ENCODE measurements around the gene STK33. TPM values are rescaled to one million over a fixed set of nuclear protein-coding genes. Genes with fewer than 3 reads are reported as not detected.

Gene STK33
- total RNA-seq, 3 donors from 2014 or later: 0.90 to 15.1 (median 3.4) TPM

DNA sequence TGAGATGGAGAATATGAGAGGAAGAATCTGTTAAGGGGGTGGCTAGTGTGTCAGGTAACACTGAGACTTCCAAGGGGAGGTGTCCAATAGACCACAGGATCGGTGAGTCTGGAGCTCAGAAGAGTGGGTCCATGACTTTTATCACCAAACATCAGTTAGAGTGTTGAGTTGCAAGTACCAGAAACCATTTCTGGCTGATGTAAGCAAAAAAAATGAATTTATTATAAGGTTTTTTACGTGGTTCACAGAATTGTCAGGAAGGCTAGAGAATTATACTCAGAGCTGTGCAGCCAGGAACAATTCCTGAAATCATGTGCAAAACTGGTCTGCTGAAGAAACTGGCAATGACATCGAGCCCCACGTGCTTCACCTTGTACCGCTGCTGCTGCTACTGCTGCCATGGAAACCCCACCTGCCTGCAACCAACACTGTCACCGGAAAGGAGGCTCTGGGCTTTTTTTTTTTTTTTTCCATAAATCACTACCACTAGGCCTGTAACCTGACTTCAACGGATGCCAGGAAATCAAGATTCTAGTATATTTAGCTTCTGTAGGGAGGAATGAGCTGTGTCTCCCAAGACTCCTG lies 16.6 kb upstream of the STK33 start:
- no peaks in the 10 kb centered on the region for H3K4me1 ChIP-seq (ENCODE audit: low read depth)
- no peak overlapping the region for H3K4me3 ChIP-seq
- DNase-seq: no peak
- ATAC-seq: no peak
- no peaks in the 10 kb centered on the region for H3K36me3 ChIP-seq (ENCODE audit: low read depth)
- TF ChIP-seq, protein P1, sequence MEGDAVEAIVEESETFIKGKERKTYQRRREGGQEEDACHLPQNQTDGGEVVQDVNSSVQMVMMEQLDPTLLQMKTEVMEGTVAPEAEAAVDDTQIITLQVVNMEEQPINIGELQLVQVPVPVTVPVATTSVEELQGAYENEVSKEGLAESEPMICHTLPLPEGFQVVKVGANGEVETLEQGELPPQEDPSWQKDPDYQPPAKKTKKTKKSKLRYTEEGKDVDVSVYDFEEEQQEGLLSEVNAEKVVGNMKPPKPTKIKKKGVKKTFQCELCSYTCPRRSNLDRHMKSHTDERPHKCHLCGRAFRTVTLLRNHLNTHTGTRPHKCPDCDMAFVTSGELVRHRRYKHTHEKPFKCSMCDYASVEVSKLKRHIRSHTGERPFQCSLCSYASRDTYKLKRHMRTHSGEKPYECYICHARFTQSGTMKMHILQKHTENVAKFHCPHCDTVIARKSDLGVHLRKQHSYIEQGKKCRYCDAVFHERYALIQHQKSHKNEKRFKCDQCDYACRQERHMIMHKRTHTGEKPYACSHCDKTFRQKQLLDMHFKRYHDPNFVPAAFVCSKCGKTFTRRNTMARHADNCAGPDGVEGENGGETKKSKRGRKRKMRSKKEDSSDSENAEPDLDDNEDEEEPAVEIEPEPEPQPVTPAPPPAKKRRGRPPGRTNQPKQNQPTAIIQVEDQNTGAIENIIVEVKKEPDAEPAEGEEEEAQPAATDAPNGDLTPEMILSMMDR (IDR thresholded peaks at IDR 0.05): no peak
- intact Hi-C loops (cut with DNase I, micrococcal nuclease): no loop called here
- no peaks in the 10 kb centered on the region for H3K9me3 ChIP-seq

DNA sequence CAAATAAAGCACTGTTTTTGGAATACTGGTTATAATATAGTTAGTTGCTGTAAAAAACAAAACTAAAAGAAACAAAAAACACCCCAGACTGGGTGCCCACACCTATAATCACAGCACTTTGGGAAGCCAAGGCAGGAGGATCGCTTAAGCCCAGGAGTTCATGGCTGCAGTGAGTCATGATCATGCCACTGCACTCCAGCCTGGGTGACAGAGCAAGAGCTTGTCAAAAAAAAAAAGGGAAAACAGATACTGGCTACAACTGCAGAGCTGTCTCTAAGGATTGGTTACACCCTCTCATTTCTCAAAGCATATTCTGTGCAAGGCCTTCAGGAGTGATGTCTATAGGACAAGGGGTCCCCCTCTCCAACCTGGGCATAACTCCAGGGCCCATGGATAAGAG lies 14.6 kb upstream of the STK33 start:
- intact Hi-C loops (cut with DNase I, micrococcal nuclease): no loop called here
- DNase-seq (no peak), ATAC-seq (no peak)
- TF ChIP-seq, protein P1 (IDR thresholded peaks at IDR 0.05): no peak
- H3K4me1 ChIP-seq (ENCODE audit: low read depth): no peaks in the 10 kb centered on the region
- H3K9me3 ChIP-seq: no peaks in the 10 kb centered on the region
- H3K36me3 ChIP-seq (ENCODE audit: low read depth): no peaks in the 10 kb centered on the region
- H3K4me3 ChIP-seq: no peak overlapping the region

DNA sequence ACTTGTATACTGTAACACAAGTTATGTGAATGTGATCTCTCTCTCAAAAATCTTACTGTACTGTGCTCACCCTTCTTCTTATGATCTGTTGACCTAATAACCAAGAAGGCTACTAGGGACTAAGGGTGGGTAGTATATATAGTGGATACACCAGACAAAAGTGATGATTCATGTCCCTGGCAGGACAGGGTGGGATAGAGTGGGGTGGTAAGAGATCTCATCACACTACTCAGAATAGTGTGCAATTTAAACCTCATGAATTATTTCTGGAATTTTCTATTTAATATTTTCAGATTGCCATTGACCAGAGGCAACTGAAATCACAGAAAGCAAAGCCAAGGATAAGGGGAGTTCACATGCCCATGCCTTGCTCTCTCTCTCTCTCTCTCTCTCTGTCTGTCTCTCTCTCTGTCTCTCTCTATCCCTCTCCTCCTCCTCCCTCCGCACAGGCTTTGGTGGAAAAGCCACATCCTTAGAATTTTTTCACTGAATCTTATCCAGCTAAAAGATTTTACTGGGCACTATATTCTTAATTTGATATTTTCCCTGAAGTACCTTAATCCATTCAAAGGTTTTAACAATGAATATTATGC lies 12.0 kb upstream of the STK33 start:
- intact Hi-C loops (cut with DNase I, micrococcal nuclease): no loop called here
- H3K4me3 ChIP-seq: no peak overlapping the region
- H3K9me3 ChIP-seq: no peaks in the 10 kb centered on the region
- no peak for ATAC-seq
- H3K36me3 ChIP-seq (ENCODE audit: low read depth): no peaks in the 10 kb centered on the region
- DNase-seq: no peak
- no peaks in the 10 kb centered on the region for H3K4me1 ChIP-seq (ENCODE audit: low read depth)
- TF ChIP-seq, protein P1 (IDR thresholded peaks at IDR 0.05): no peak

DNA sequence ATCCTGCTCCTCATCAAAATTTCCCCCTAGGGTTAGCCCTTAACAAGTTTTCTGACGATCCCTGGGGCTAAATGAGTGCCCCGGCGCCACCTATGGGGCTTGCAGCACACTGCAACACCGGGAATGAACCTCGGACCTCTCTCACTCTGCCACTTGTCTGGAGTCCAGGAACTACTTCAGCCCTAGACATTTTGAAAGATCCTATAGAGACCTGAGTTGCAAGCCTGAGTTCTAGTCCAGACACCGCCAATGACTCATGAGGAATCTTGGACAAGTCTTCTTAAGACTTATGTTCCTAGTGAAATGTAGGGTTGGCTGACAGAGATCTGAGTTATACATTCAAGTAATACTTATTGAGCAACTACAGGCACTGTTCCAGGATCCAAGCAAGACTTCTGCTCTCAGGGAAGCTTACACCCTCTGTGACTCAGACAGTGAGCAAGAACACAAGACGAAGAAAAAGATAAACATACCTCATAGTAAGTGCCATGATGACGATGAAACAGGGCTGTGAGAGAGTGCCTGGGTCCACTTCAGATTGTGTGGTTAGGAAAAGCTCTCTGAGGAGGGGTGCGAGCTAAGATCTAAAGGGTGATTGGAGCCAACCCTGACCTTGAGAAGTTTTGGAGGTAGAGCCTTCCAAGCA lies 10.2 kb upstream of the STK33 start:
- intact Hi-C loops (cut with DNase I, micrococcal nuclease): no loop called here
- DNase-seq (peak in 2 of 3 donors; percentile 69 to 72), ATAC-seq (peak; percentile 89)
- Histone ChIP-seq H3K36me3 (ENCODE audit: low read depth) (no peaks in the 10 kb centered on the region), H3K4me1 (ENCODE audit: low read depth) (no peaks in the 10 kb centered on the region), H3K4me3 (no peak overlapping the region), H3K9me3 (no peaks in the 10 kb centered on the region)
- TF ChIP-seq, protein P1 (IDR thresholded peaks at IDR 0.05): peak; percentile 47

DNA sequence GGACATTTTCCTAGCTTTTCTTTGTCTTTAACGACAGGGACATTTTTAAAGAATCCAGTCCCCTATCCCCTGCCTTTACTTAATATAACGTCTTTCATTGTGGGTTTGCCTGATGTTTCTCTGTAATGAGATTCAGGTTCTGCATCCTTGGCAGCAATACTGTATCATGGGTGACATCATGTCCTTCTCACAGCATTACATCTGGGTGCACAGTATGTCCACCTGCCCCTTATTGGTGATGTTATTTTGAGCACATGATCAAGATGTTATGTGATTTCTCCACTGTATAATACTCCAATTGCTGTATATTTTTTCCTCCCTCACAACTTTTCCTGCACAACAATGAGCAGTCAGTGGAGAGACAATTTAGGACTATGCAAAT lies 9.7 kb upstream of the STK33 start:
- no peaks in the 10 kb centered on the region for H3K9me3 ChIP-seq
- intact Hi-C loops (cut with DNase I, micrococcal nuclease): no loop called here
- DNase-seq: no peak
- no peaks in the 10 kb centered on the region for H3K4me1 ChIP-seq (ENCODE audit: low read depth)
- TF ChIP-seq, protein P1 (IDR thresholded peaks at IDR 0.05): no peak
- no peaks in the 10 kb centered on the region for H3K36me3 ChIP-seq (ENCODE audit: low read depth)
- H3K4me3 ChIP-seq: no peak overlapping the region
- no peak for ATAC-seq
